ENCODE data around the gene COX6B1. TPM values are rescaled to one million over a fixed set of nuclear protein-coding genes. Genes with fewer than 3 reads are reported as not detected.

COX6B1 gene
- total RNA-seq, 1 experiment from 2014 or later: 835 TPM

GRCh38 chr19:35696835-35697234 lies 48.7 kb downstream of the COX6B1 start:
- POLR2A ChIA-PET: no interaction called here
- Histone ChIP-seq H3K9me3 (ENCODE audit: control insufficient read depth, insufficient read depth, low read depth, low read length) (no peaks in the 10 kb centered on the region), H3K27ac (ENCODE audit: low read length) (no peak overlapping the region), H3K4me1 (ENCODE audit: control insufficient read depth, insufficient read depth, low read length) (no peaks in the 10 kb centered on the region), H3K36me3 (ENCODE audit: control insufficient read depth, insufficient read depth, low read length) (no peaks in the 10 kb centered on the region), H3K27me3 (ENCODE audit: control insufficient read depth, insufficient read depth, low read length) (no peaks in the 10 kb centered on the region), H3K4me3 (ENCODE audit: low read depth in 2 of 2, low read length in 2 of 2) (no peak overlapping the region)
- no TSS peak for BruUV-seq (replicated peaks)
- ATAC-seq: no peak
- CTCF ChIA-PET: interaction anchor here (0.7 kb wide), 1 partner anchor 351 kb away, joined by 4 read pairs; no protein-coding TSS in a partner anchor
- TF ChIP-seq POLR2AphosphoS5 (IDR thresholded peaks at IDR 0.05; ENCODE audit: low read depth, low read length) (no peak), TCF7L2 (IDR thresholded peaks at IDR 0.05; ENCODE audit: low read depth, low read length) (no peak), CTCF (IDR thresholded peaks at IDR 0.05) (no peak), REST (IDR thresholded peaks at IDR 0.05; ENCODE audit: insufficient read depth in 1 of 2, low read depth in 2 of 2, low read length in 1 of 2) (no peak), SIN3A (IDR thresholded peaks at IDR 0.05; ENCODE audit: borderline replicate concordance, insufficient read depth, low read depth, low read length) (no peak)
- intact Hi-C loops (cut with micrococcal nuclease; ENCODE audit: unreplicated experiment): no loop called here
- in situ Hi-C loops (cut with HindIII; ENCODE audit: low pct_unique_long_range_greater_than_20kb, low sequenced_read_pairs): no loop called here
- DNase-seq (ENCODE audit: low read depth, low spot score): no peak

- peak in 1 of 2 experiments; percentile 45; a peak in 1 of 4 replicates for TF ChIP-seq REST (IDR thresholded peaks at IDR 0.05; ENCODE audit: insufficient read depth in 1 of 2, low read depth in 2 of 2, low read length in 1 of 2)
- TF ChIP-seq POLR2AphosphoS5 (IDR thresholded peaks at IDR 0.05; ENCODE audit: low read depth, low read length): peak; percentile 53; the same call in 1 of the 2 replicates
- TF ChIP-seq SIN3A (IDR thresholded peaks at IDR 0.05; ENCODE audit: borderline replicate concordance, insufficient read depth, low read depth, low read length): no peak
- H3K36me3 ChIP-seq (ENCODE audit: control insufficient read depth, insufficient read depth, low read length): no peaks in the 10 kb centered on the region
- no peaks in the 10 kb centered on the region for H3K27me3 ChIP-seq (ENCODE audit: control insufficient read depth, insufficient read depth, low read length)
- no TSS peak for BruUV-seq (replicated peaks)
- peak overlapping the region; percentile 68 to 80 for H3K4me3 ChIP-seq (ENCODE audit: low read depth in 2 of 2, low read length in 2 of 2)
- intact Hi-C loops (cut with micrococcal nuclease; ENCODE audit: unreplicated experiment) (no loop called here), in situ Hi-C loops (cut with HindIII; ENCODE audit: low pct_unique_long_range_greater_than_20kb, low sequenced_read_pairs) (no loop called here)
- POLR2A ChIA-PET: interaction anchor here (0.5 to 0.9 kb wide), 7 partner anchors 11 to 191 kb away, joined by 3 to 7 read pairs (median 5); partner anchors contain the start of gene U2AF1L4
- peak overlapping the region; percentile 78 for H3K27ac ChIP-seq (ENCODE audit: low read length)
- DNase-seq (ENCODE audit: low read depth, low spot score): peak; percentile 94
- H3K9me3 ChIP-seq (ENCODE audit: control insufficient read depth, insufficient read depth, low read depth, low read length): no peaks in the 10 kb centered on the region
- 0 out of 2 replicates have a peak, but pooled peaks cover 5% of the 10 kb centered on the region for H3K4me1 ChIP-seq (ENCODE audit: control insufficient read depth, insufficient read depth, low read length)
- ATAC-seq: peak; percentile 99
- CTCF ChIA-PET: interaction anchor here (0.7 to 1.4 kb wide), 4 partner anchors 8 to 124 kb away, joined by 3 to 9 read pairs (median 3); no protein-coding TSS in a partner anchor
Measured at GRCh38 chr19:35702223-35703012, 54.3 kb downstream of the COX6B1 start.

Data from Panc1 (cell line).